HG03571 (cell line): ENCODE results near the gene KCNMA1.

Experiments
- ATAC-seq: cut with Tn5 transposase; IDR thresholded peaks from one replicate; pipeline ENCODE4 v1.9.1; 2021; ENCODE audit not compliant: unreplicated experiment

KCNMA1 gene

DNA sequence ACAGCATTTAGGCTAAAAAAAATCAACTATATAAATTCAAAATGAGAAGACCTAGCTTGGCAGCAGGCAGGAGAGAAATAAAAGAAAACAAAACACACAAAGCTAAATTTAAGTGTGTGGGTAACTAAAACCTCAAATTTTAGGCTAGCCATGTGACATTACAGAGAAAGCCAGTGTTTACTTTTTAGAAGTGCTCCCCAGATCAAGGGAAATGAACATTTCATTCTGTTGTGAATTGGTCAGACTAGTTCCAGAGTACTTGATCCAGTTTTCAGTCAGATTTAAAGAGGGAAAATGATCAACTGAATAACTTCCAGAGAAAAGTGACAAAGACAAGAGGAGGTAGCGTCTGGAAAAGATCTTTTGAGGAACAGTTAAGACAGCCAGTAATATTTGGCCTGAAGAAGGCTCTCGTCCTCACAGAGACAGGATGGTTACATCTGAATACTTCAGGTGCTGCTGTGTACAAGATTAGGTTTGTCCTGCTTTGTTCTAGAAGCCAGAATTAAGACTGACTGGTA lies 563.4 kb downstream of the KCNMA1 start:
- ATAC-seq: no peak

DNA sequence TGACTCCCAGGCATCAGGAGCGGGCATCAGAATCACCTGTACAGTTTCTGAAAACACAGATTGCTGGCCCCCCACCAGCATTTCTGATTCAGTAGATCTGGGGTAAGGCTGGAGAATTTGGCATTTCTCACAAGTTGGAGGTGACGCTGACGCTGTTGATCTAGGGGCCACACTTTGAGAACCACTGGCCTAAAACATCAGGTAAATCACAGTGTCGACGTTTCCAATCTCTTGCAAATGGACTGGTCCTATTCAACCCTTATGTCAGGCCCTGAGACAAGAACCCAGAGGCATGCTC lies 564.0 kb downstream of the KCNMA1 start:
- ATAC-seq: no peak

GRCh38 chr10:77072836-77073662 lies 564.6 kb downstream of the KCNMA1 start:
- no peak for ATAC-seq

GRCh38 chr10:77072361-77072835 lies 565.2 kb downstream of the KCNMA1 start:
- ATAC-seq: no peak

DNA sequence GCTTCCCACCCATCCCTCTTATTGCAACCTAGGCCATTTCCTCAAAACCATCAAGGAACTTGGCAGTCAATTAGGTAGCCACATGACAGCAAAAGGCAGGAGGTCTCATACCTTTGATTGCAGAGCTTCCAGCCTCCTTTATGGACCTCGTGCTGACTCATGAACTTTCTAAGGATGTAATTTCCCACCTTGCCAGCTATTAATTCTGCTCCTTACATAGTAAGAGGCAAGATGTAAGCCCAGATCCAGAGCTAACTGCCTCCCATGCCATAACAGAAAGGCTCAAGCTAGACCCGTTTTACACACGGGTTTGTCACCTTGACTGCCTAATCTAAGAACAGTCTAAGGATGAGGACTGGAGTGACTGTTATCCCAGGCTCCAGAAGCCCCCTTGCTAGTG lies 565.7 kb downstream of the KCNMA1 start:
- ATAC-seq: no peak

GRCh38 chr10:77071001-77071511 lies 566.6 kb downstream of the KCNMA1 start:
- ATAC-seq: no peak

DNA sequence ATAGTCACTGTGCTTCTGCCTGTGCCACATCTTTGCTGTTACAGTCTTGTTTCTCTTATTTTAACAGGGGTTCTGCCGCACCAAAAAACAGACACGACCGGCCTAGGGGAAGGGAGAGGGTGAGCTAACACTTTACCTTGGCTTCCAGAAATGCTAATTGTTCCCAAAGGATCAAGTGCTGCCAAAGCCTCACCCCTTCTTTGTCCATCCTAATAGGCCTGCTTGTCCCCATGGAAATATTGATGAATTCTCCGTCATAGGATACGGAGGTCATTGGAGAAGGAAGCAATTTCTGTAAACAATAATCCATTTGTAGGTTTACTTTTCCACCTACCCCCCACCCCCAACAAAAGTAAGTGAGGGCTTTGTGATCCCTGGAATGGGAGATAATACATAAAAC lies 567.3 kb downstream of the KCNMA1 start:
- ATAC-seq: no peak

DNA sequence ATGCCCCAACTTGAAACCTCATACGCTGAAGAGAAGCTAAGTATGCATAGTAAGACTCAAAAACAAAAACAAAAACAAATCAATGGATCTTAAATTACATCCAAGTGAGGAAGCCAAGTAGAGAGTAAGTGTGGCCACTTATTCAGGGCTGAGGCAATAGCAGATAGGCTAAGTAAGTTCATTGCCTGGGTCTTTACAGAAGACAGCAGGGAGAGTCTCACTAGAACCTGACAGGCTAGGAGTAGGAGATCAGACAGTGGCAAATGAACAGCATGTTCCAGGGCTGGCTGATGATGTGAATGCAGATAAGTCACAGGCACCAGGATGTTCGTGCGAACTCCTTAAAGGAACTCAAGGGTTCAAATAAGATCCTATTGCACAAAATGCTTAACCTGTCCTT lies 568.6 kb downstream of the KCNMA1 start:
- no peak for ATAC-seq

DNA sequence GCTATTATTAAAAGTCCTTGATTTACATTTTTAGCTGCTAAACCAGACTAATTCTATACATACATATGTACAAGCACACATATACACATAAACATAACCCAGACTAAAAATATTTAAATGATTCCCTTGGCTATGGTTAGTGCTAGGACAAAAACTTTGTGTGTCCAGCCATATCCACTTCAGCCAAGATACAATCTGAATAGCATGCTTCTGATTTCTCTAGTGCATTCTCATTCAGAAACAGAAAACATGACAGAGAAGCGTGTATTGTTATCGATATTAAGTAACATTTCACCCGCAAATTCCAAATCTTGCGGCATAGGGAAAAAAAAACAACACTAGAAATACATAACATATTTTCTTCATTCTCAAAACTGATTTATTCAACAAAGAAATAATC lies 569.3 kb downstream of the KCNMA1 start:
- ATAC-seq: no peak

- ATAC-seq: no peak
These were observed 575.2 kb downstream of the KCNMA1 start for GRCh38 chr10:77062381-77062780.

GRCh38 chr10:77060913-77061312 lies 576.7 kb downstream of the KCNMA1 start:
- no peak for ATAC-seq

- no peak for ATAC-seq
These were observed 581.0 kb downstream of the KCNMA1 start for GRCh38 chr10:77056650-77057049.

- ATAC-seq: no peak
These were observed 585.0 kb downstream of the KCNMA1 start for GRCh38 chr10:77052593-77052992.

DNA sequence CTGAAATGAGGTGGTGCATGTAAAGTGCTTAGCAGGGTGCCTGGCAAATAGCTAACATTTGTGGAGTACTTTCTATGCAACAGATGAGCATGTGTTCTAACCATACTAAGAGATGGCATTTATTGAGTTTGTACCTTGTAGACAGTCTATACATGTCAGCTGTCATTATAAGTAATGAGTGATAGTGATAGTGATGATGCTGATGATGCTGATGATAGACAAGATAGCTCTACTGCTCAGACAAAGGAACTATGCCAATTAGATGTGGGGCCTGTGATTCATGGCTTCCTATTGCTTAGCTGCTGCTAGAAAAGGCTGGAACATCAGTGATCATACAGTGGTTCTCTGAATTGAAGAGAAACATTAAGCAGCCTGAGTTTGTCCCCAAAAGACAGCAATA lies 585.8 kb downstream of the KCNMA1 start:
- no peak for ATAC-seq

DNA sequence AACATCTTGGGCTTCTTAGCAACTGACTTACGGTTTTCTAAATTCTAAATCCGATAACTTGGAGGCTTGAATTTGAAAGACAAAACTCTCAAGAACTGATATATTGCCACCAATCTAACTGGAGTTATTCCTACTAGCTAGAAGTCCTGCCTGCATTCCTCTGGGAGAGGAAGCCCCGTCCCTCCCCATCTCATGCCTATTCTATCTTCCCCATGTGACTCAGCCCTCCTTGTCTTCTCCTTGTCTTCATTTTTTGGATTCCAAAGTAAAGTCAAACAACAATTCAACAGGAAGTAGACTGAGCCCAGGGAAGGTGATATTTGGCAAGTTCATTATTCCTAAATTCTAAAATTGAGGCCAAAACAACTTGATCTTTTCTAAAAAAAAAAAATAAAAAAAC lies 587.7 kb downstream of the KCNMA1 start:
- ATAC-seq: no peak

GRCh38 chr10:77049146-77049545 lies 588.5 kb downstream of the KCNMA1 start:
- ATAC-seq: no peak

- no peak for ATAC-seq
These were observed 592.5 kb downstream of the KCNMA1 start for GRCh38 chr10:77045085-77045484.

DNA sequence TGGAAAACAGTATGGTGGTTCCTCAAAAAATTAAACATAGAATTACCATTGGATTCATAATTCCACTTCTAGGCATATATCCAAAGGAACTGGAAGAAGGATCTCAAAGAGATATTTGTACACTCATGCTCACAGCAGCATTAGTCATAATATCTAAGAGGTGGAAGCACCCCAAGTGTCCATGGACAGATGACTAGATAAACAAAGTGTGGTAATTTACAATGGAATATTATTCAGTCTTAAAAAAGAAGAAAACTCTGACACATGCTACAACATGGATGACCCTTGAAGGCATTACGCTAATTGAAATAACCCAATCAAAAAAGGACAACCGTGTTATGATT lies 594.2 kb downstream of the KCNMA1 start:
- ATAC-seq: no peak

- no peak for ATAC-seq
These were observed 594.7 kb downstream of the KCNMA1 start for GRCh38 chr10:77042706-77043419.

DNA sequence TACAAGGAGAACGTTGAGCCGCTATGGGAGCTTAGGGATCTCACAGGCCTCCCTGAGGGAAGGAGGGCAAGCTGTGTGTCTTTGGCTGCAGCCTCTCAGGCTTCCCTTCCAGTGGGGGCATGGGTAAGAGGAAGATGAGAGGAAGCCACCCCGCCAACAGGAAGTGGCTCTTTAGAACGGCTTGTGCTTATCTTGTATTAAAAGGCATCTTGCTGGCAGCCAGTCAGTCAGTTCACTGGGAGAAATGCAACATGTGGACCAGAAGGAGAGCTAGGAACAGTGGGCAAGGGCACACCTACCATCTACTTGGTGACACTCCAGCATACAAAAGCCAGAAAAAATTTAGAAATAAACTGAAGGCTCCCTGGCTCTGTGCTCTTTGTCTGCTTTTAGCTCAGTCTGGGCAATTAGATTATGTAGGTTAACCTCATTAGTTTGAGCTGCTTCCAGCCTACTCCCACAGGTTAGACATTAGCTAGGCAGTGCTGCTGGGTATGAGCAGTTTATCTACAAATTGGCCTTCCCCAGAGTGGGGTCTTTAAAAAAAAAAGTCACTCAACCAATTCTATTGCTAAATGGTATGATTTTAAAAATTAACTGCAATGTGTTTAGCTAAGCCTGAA lies 595.9 kb downstream of the KCNMA1 start:
- ATAC-seq: no peak

DNA sequence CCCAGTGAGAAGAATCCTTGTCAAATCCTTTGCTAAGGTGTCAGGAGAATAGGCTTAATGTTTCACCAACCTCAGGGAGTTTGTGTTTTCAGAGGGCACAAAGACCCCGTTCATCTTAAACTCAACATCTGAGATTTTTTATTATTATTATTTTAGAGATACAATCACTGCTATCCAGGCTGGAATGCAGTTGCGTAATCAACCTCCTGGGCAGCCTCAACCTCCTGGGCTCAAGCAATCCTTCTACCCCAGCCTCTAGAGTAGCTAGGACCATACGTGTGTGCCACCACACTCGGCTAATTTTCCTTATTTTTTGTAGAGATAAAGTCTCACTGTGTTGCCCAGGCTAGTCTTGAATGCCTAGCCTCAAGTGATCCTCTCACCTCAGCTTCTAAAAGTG lies 599.2 kb downstream of the KCNMA1 start:
- no peak for ATAC-seq
